Heart left ventricle (tissue), 13 donors: Measurements from ENCODE around the gene NLRC5.

ENCODE experiments used
- CTCF ChIP-seq, 12 donors: fragments of 200-600 bp; sonication (generic) in 4 of 12; IDR thresholded peaks; one replicate each; pipeline versions ENCODE4 v1.5.0 to v1.8.0; 2018 to 2022; ENCODE audit warnings: antibody characterized with exemption in 12 of 12, mild to moderate bottlenecking in 5 of 12
- POLR2A ChIP-seq, 2 donors: fragments of 450-650 bp; IDR thresholded peaks; one replicate each; pipeline ENCODE4 v1.6.1; 2017; ENCODE audit warnings: antibody characterized with exemption in 2 of 2, mild to moderate bottlenecking in 2 of 2, moderate library complexity in 2 of 2
- donor health status: ischemic (EF 13 %, LVEDD 7.1; RV severe dilation, severe dysfunction).
- donor health status: DM: no; HTN: yes; CAD: no.
- donor health status: DM: no; HTN: no; CAD: no.
- donor health status: ischemic (EF 25% LVEDD 6.9; RV normal size, moderate dysfunction).
- donor health status: ischemic (EF 25% LVEDD 5.7; RV mildly dilated, moderate dysfunction).
- donor health status: ischemic (EF 35%, LVEDD 5.7; RV mildly dilated, moderate dysfunction).
- donor health status: nonischemic (EF 11% LVEDD 7.7; RV severe dilation, severe dysfunction).
- donor health status: DM: yes; HTN: yes; CAD: no.
- donor health status: PGD.
- donor health status: ischemic (EF 29% LVEDD 5.4; RV normal size, mild dysfunction).
- donor health status: nonischemic (EF 23%, LVEDD 6.1; RV moderate dilation, normal function).

GRCh38 chr16:57100445-57100844 lies 111.1 kb downstream of the NLRC5 start:
- TF ChIP-seq CTCF (IDR thresholded peaks at IDR 0.05) (no peak), POLR2A (IDR thresholded peaks at IDR 0.05) (no peak)
